H1 (cell line): ENCODE data around the gene GREB1L. TPM values are rescaled to one million over a fixed set of nuclear protein-coding genes. Genes with fewer than 3 reads are reported as not detected.

ENCODE experiments used
- CTCF ChIA-PET: fragments of 300-600 bp; sonication (Branson Sonifier 250); formaldehyde crosslinking; loops from one replicate; lab custom pipeline; 2021; ENCODE audit not compliant: partially characterized antibody; lab: Charles Lee
- POLR2A ChIA-PET: fragments of 300-600 bp; sonication (Branson Sonifier 250); formaldehyde crosslinking; loops from one replicate; lab custom pipeline; 2021; ENCODE audit warnings: inconsistent platforms; ENCODE audit not compliant: partially characterized antibody; lab: Charles Lee
- DNase-seq, 2 experiments: peaks; one replicate each; pipeline versions ENCODE4 v3.0.0 to v3.0.0-alpha.2; 2010 to 2022; ENCODE audit warnings: low spot score in 2 of 2, low read depth in 1 of 2, mixed read lengths in 1 of 2
- FAIRE-seq: peaks from 2 replicates; lab custom pipeline; 2011; peaks lifted over from hg19 to GRCh38; lab: Jason Lieb, UNC
- H2AFZ ChIP-seq: 2 replicates; pipeline ENCODE4 v1.8.1; 2012; ENCODE audit warnings: low read length, inconsistent platforms
- H2AK5ac ChIP-seq: 2 replicates; pipeline ENCODE4 v1.6.1; 2013; ENCODE audit warnings: low read depth, low read length
- H2BK120ac ChIP-seq: replicated peaks from 2 replicates; pipeline ENCODE3; 2013; ENCODE audit warnings: low read depth, low read length, inconsistent platforms
- H2BK12ac ChIP-seq: 2 replicates; pipeline ENCODE4 v1.6.1; 2013; ENCODE audit warnings: low read depth, low read length
- H2BK15ac ChIP-seq: 2 replicates; pipeline ENCODE4 v1.6.1; 2013; ENCODE audit warnings: low read length
- H2BK20ac ChIP-seq: 2 replicates; pipeline ENCODE4 v1.6.1; 2013; ENCODE audit warnings: low read length
- H2BK5ac ChIP-seq: 2 replicates; pipeline ENCODE4 v1.6.1; 2013; ENCODE audit warnings: low read depth, low read length
- H3K14ac ChIP-seq: 2 replicates; pipeline ENCODE4 v1.6.1; 2013; ENCODE audit warnings: inconsistent platforms; ENCODE audit not compliant: insufficient read length
- H3K18ac ChIP-seq: 2 replicates; pipeline ENCODE4 v1.6.1; 2013; ENCODE audit warnings: low read length; ENCODE audit errors: extremely low read depth
- H3K23ac ChIP-seq: 2 replicates; pipeline ENCODE4 v1.6.1; 2013; ENCODE audit warnings: inconsistent platforms; ENCODE audit not compliant: insufficient read length
- H3K23me2 ChIP-seq: 2 replicates; pipeline ENCODE4 v1.6.1; 2013; ENCODE audit warnings: low read depth, low read length
- H3K27ac ChIP-seq: 2 replicates; pipeline ENCODE4 v1.6.1; 2011; ENCODE audit warnings: low read depth, low read length, inconsistent platforms
- H3K27me3 ChIP-seq, 4 experiments: replicated peaks in 1 of 4; 1 replicate in 1 of 4; 2 replicates in 3 of 4; pipeline versions ENCODE4 v1.6.1 to v1.8.1; 2011 to 2013; ENCODE audit warnings: low read length in 3 of 4, mild to moderate bottlenecking in 3 of 4, inconsistent platforms in 2 of 4, mixed read lengths in 2 of 4, moderate library complexity in 1 of 4; ENCODE audit not compliant: control insufficient read depth in 3 of 4, insufficient read depth in 3 of 4; ENCODE audit errors: extremely low read depth in 1 of 4
- H3K36me3 ChIP-seq, 4 experiments: 2 replicates each; pipeline versions ENCODE4 v1.6.1 to v1.8.1; 2011 to 2013; ENCODE audit warnings: mild to moderate bottlenecking in 4 of 4, low read length in 3 of 4, moderate library complexity in 2 of 4, control low read depth in 1 of 4, inconsistent platforms in 1 of 4; ENCODE audit not compliant: insufficient read depth in 4 of 4, control insufficient read depth in 2 of 4
- H3K4ac ChIP-seq: replicated peaks from 2 replicates; pipeline ENCODE3; 2013; ENCODE audit warnings: low read length, low read depth, mixed read lengths, inconsistent platforms; ENCODE audit not compliant: insufficient read length
- H3K4me1 ChIP-seq, 4 experiments: replicated peaks in 1 of 4; 1 replicate in 1 of 4; 2 replicates in 3 of 4; pipeline versions ENCODE4 v1.6.1 to v1.8.1; 2011 to 2013; ENCODE audit warnings: low read length in 3 of 4, inconsistent platforms in 2 of 4, mixed read lengths in 1 of 4; ENCODE audit not compliant: insufficient read depth in 4 of 4, control insufficient read depth in 3 of 4
- H3K4me2 ChIP-seq, 2 experiments: 2 replicates each; pipeline versions ENCODE4 v1.6.1 to v1.8.1; 2011 to 2013; ENCODE audit warnings: low read depth in 2 of 2, low read length in 2 of 2, control low read depth in 1 of 2, inconsistent platforms in 1 of 2, mild to moderate bottlenecking in 1 of 2; ENCODE audit not compliant: insufficient read depth in 1 of 2
- H3K4me3 ChIP-seq, 4 experiments: fragments of 200-600, 300-600 bp in 1 of 4; sonication (generic), shearing (Covaris generic), sonication (Bioruptor Twin) in 1 of 4; 2 replicates each; pipeline versions ENCODE4 v1.5.1 to v1.8.1; 2011 to 2016; ENCODE audit warnings: low read length in 4 of 4, low read depth in 3 of 4, control low read depth in 2 of 4, inconsistent platforms in 2 of 4, mild to moderate bottlenecking in 2 of 4, mixed read lengths in 1 of 4, moderate library complexity in 1 of 4; ENCODE audit not compliant: insufficient read depth in 2 of 4; ENCODE audit errors: extremely low read depth in 1 of 4
- H3K56ac ChIP-seq: replicated peaks from 2 replicates; pipeline ENCODE3; 2013; ENCODE audit warnings: low read depth, mild to moderate bottlenecking, mixed read lengths, low read length, inconsistent platforms; ENCODE audit not compliant: insufficient read length
- H3K79me1 ChIP-seq: 2 replicates; pipeline ENCODE4 v1.6.1; 2013; ENCODE audit warnings: low read depth, low read length, control low read depth
- H3K79me2 ChIP-seq, 2 experiments: 2 replicates each; pipeline versions ENCODE4 v1.6.1 to v1.8.1; 2012 to 2013; ENCODE audit warnings: low read length in 2 of 2, mild to moderate bottlenecking in 2 of 2, inconsistent platforms in 1 of 2; ENCODE audit not compliant: insufficient read depth in 2 of 2, control insufficient read depth in 1 of 2
- H3K9ac ChIP-seq, 4 experiments: replicated peaks in 1 of 4; 1 replicate in 1 of 4; 2 replicates in 3 of 4; pipeline versions ENCODE4 v1.6.1 to v1.8.1; 2011 to 2013; ENCODE audit warnings: low read depth in 3 of 4, low read length in 3 of 4, control low read depth in 2 of 4, mild to moderate bottlenecking in 2 of 4, moderate library complexity in 2 of 4, inconsistent platforms in 1 of 4; ENCODE audit errors: extremely low read depth in 1 of 4
- H3K9me3 ChIP-seq, 2 experiments: 2 replicates each; pipeline versions ENCODE4 v1.6.1 to v1.8.1; 2012 to 2013; ENCODE audit warnings: mild to moderate bottlenecking in 2 of 2, moderate library complexity in 2 of 2, control low read depth in 1 of 2, inconsistent platforms in 1 of 2, low read depth in 1 of 2, low read length in 1 of 2, mixed read lengths in 1 of 2; ENCODE audit not compliant: insufficient read depth in 2 of 2
- H4K20me1 ChIP-seq, 2 experiments: replicated peaks in 1 of 2; 2 replicates each; pipeline versions ENCODE3 to v1.8.1; 2011 to 2013; ENCODE audit warnings: inconsistent platforms in 2 of 2, low read length in 2 of 2, mild to moderate bottlenecking in 1 of 2; ENCODE audit not compliant: insufficient read depth in 2 of 2, control insufficient read depth in 1 of 2
- H4K5ac ChIP-seq: 2 replicates; pipeline ENCODE4 v1.6.1; 2013; ENCODE audit warnings: low read length, low read depth, mixed read lengths, inconsistent platforms; ENCODE audit not compliant: insufficient read length
- H4K8ac ChIP-seq: 2 replicates; pipeline ENCODE4 v1.8.0; 2013; ENCODE audit warnings: mild to moderate bottlenecking, moderate library complexity, low read length, inconsistent platforms; ENCODE audit not compliant: insufficient read depth; ENCODE audit errors: extremely low read depth
- H4K91ac ChIP-seq: replicated peaks from 2 replicates; pipeline ENCODE3; 2013; ENCODE audit warnings: low read length, mixed read lengths, inconsistent platforms; ENCODE audit not compliant: insufficient read length
- CHD2 ChIP-seq: IDR thresholded peaks from 2 replicates; pipeline ENCODE4 v1.6.1; 2012; ENCODE audit warnings: low read length, improper control_type of control experiment
- SP1 ChIP-seq: IDR thresholded peaks from 2 replicates; pipeline ENCODE4 v1.6.1; 2011; ENCODE audit warnings: low read depth, low read length
- TEAD4 ChIP-seq: IDR thresholded peaks from 2 replicates; pipeline ENCODE4 v1.6.1; 2012; ENCODE audit warnings: low read depth, low read length, inconsistent platforms, mixed read lengths
- WGBS, 2 experiments: shearing (Covaris generic) in 1 of 2; methylation state at CpG; one replicate each; pipeline versions ENCODE4 v1.1.6 to v1.1.7; 2013 to 2015; ENCODE audit warnings: low lambda C conversion rate in 2 of 2, mixed read lengths in 2 of 2, inconsistent platforms in 1 of 2, low coverage in 1 of 2, missing lambda C conversion rate in 1 of 2; ENCODE audit not compliant: insufficient replicate concordance in 2 of 2, insufficient coverage in 1 of 2, insufficient read length in 1 of 2; ENCODE audit errors: extremely low coverage in 1 of 2, missing lambda C conversion rate in 1 of 2; 5-methylcytosine and 5-hydroxymethylcytosine counted together
- polyA plus RNA-seq, 7 experiments: library from polyadenylated mRNA; depleted of rRNA in 3 of 7; stranded (reverse) in 5 of 7; unstranded in 2 of 7; fragments of >200 nt in 5 of 7; fragments of 200-250 nt in 2 of 7; gene quantifications; 1 replicate in 5 of 7; 2 replicates in 1 of 7; 4 replicates in 1 of 7; pipeline versions ENCODE4 v1.2.1 to v1.2.3, GENCODE V29; 2011 to 2013; ENCODE audit warnings: missing spikeins in 2 of 7, mixed read lengths in 2 of 7
- total RNA-seq: library from RNA; stranded (reverse); fragmentation: NEBNext Ultra II Directional; extraction: Animal tissue kit (Norgen Biotek cat#: 25700); gene quantifications from 2 replicates; pipeline ENCODE4 v1.2.1, GENCODE V29; 2021

Gene GREB1L
- total and polyA plus RNA-seq, 2 of the 8 experiments (the other 6 are each of a cell fraction or from before 2014, with no cell fraction given): 0.34 to 1.6 TPM

- Histone ChIP-seq H2BK5ac (no peak overlapping the region), H2BK120ac (no peak overlapping the region), H3K4me3 (peak overlapping the region in 1 of 4 experiments; percentile 28; a peak in 2 of 8 replicates), H4K8ac (no peak overlapping the region), H4K91ac (no peak overlapping the region), H3K23ac (no peak overlapping the region), H2AK5ac (no peak overlapping the region), H3K4me2 (peak overlapping the region in 1 of 2 experiments; percentile 48; a peak in 1 of 4 replicates)
- CTCF ChIA-PET: interaction anchor here (0.6 to 1.0 kb wide), 3 partner anchors 219 to 295 kb away, joined by 3 read pairs; no protein-coding TSS in a partner anchor
- DNase-seq (no peak), FAIRE-seq (peak; percentile 45)
- peak; percentile 38; the same call in 1 of the 2 replicates for TF ChIP-seq SP1
- no peak for TF ChIP-seq TEAD4
- TF ChIP-seq CHD2: 0 out of 2 replicates have a peak, but pooled peaks have one; percentile 13
- TF ChIP-seq, all 59 proteins: peak for 2
- Histone ChIP-seq H3K9me3 (no peaks in the 10 kb centered on the region), H3K79me2 (no peaks in the 10 kb centered on the region), H4K5ac (peak overlapping the region; percentile 61), H2BK12ac (no peak overlapping the region), H3K79me1 (no peaks in the 10 kb centered on the region), H3K4ac (no peak overlapping the region), H3K18ac (no peak overlapping the region), H3K56ac (no peak overlapping the region), H3K14ac (no peak overlapping the region), H3K36me3 (no peaks in the 10 kb centered on the region), H2BK15ac (no peak overlapping the region), H3K4me1 (peaks cover 0 to 33% (median 7%) of the 10 kb centered on the region in 4 experiments; a peak in 3 of 7 replicates), H3K23me2 (no peaks in the 10 kb centered on the region), H3K27me3 (no peaks in the 10 kb centered on the region; a peak in 1 of 7 replicates), H3K9ac (no peak overlapping the region), H4K20me1 (no peaks in the 10 kb centered on the region), H2AFZ (no peak overlapping the region), H3K27ac (no peak overlapping the region), H2BK20ac (no peak overlapping the region)
- POLR2A ChIA-PET: no interaction called here
- WGBS, 2 experiments: 21% methylated on average over 2 of the region's 2 CpGs; no CpG with 5 or more reads in 1 of the 2 experiments
Measured at GRCh38 chr18:21264651-21265050, 22.6 kb downstream of the GREB1L start.
